Dedifferentiated amniotic fluid mesenchymal stem cell (primary cell): ENCODE measurements around the gene LRMDA.

ENCODE experiments used
- DNase-seq: peaks from one replicate; pipeline ENCODE4 v3.0.0-alpha.2; 2016; ENCODE audit errors: extremely low spot score

LRMDA gene

DNA sequence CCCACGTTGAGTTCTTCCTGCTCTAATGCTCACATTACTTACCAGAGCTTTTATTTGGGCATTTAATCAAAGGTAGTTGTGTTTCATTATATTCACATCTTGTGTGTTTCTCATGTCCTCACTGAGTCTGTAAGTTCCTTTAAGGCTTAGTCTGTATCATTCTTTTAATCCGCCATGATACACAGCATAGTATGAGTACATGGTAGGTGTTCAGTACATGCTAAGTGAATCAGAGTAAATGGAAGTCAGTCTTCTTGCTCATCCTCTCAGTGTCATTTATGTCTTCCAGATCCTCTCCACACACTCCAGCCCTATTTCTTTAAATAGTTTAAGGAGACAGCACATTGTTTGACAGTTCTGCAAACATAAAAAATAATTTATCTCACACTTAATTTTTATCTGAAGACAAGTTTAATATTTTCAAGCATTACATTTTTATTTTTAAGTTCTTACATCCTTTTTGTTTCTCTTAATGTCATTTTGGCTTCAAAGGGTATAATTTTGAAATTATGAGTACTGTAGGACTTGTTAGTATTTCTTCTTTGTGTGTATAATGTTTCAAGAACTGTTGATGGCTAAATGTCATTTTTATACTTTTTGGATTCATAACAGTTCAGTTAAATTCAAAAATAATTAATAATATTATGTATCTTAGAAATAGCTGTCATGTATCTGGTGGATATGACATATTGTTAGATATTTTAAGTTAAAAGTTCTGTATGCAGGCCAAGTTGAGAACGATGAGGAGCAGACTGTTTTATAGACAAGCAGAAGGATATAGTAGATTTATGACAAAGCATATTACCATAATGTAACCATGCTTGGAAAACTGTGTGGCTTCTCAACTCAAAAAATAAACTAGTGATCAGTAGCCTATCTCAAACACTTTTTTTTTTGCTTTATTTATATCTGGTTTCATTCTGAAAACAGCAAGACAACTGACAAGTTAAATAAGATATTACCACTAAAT is 342.7 kb downstream of the LRMDA start:
- DNase-seq = no peak

GRCh38 chr10:75774783-75775490 is 343.5 kb downstream of the LRMDA start:
- no peak for DNase-seq

DNA sequence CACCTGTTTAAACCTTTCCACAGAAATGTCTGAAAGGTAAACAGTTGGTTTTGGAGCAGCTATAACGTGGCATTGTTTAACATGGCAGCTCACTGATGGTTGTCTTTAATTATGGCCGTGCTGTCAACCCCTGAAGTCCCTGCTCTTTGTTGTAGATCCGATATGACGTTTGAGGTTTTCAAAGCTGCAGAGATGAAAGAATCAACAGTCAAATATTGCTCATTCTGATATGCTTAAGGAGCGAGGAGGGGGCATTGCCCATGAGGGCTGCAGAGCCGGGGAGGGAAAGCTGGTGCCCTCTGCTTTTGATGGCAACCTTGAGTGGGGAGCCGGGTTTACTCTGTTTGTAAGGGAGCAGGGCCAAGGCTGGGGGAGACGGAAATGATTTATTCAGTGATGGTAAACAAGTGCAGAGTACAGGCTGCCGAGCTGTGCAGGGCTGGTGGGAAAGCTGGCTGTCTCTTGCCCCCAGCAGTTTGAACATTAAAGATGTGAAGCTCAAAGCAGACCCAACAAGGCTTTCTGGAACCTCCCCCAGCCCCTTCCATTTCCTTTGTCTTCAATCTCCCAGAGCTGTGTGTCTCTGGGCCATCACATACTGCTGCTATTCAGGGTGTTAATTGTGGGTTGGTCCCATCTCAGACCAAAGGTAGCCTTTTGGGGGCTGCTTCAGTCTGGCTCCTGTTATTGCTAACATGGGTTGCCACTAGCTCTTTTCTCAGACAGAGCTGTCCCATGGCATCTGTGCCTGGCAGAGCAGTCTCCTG is 345.5 kb downstream of the LRMDA start:
- DNase-seq = no peak

- DNase-seq = no peak
These were observed 347.2 kb downstream of the LRMDA start for GRCh38 chr10:75778665-75779064.

DNA sequence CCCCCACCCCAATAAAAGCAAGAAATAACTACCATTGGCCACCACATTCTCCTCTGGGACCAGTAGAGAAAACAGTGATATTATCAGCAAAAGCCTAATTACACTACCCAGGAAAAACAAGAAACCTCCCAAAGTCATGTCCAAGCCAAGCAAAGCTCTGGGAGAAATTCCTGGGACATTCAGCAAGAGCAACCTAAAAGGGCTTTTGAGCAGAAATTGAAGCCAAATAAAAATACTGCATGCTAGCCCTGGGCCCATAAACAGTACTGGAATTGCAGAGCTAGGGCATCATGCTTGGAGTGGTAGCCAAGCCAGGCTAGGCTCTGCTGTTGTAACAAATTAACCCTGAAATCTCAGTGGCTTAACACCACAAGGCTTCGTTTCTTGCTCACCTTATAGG is 347.9 kb downstream of the LRMDA start:
- no peak for DNase-seq

DNA sequence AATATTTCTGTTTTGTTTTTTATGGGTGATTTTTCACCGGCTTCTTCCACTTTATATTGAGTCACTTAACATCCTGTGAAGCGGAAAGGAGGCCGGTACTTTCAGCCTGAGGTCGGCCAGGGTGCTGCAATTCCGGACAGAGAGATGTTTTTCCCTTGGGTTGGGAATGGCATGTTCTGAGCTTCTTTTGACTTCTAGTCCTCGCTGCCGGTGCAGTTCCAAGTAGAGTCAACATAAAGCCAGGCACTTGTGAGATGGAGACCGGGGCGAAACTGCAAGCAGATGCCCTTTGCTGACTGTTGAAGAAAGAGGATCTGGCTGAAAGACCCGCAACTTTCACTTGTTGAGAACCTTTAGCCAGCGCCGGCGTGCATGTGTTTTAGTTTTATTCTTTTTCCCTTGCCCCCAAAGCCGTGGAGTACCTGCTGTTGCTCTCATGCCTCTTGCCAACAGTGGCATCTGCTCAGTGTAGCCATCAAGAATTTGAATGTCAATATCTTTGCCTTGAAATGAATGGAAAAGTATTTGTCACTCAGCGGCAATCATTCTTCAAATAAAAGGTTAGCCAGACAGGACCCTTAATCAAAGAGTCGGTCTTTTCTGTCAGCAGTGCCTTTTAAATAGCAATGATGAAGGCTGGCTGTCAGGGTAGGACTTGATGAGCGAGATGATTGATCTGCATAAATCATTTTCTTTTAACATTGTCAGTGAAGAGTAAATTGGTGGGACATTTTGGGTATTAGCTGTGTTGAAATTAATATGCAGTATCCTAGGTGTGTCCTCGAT is 351.2 kb downstream of the LRMDA start:
- no peak for DNase-seq

GRCh38 chr10:75788394-75789205 is 357.2 kb downstream of the LRMDA start:
- no peak for DNase-seq

GRCh38 chr10:75793848-75794247 is 362.4 kb downstream of the LRMDA start:
- no peak for DNase-seq

- DNase-seq = no peak
These were observed 369.7 kb downstream of the LRMDA start for GRCh38 chr10:75801121-75801520.

GRCh38 chr10:75801661-75802060 is 370.2 kb downstream of the LRMDA start:
- no peak for DNase-seq

DNA sequence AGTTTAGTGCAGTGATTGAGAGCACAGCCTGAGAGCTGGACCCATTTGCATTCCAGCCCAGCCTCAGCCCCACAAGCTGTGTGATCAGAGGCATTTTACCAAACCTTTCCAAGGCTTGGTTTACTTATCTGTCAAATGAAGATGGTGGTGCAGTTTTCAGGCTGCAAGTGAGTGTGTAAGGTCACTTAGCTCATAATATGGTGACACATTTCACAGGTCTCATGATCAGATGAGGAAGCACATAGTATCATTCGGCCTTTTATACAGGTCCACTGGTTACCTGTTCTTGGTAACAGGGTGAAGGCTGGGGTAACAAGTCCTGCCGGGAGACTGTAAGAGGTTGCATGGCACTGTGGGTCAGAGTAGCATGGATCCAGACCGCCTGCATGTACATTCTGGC is 371.7 kb downstream of the LRMDA start:
- DNase-seq = no peak

- DNase-seq = no peak
These were observed 372.6 kb downstream of the LRMDA start for GRCh38 chr10:75803816-75804552.

- DNase-seq = no peak
These were observed 374.8 kb downstream of the LRMDA start for GRCh38 chr10:75806186-75806585.

GRCh38 chr10:75807456-75807855 is 376.0 kb downstream of the LRMDA start:
- no peak for DNase-seq

DNA sequence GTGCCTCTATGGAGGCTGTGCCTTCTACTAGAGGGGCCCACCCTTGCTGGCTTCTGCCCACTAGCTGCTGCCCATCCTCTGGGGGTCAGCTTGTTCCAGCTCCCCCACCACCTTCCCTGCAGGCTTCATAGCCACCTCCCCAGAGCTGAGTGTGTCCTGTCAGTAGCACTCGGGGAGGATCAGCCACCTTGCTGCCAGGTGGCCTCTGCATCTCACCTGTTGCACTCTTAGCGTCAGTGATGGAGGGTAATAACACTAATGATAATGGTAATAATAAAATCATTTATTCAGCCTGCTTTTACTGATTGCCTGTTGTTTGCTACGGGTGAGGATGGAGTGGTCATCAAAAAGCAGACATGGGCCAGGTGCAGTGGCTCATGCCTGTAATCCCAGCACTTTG is 377.6 kb downstream of the LRMDA start:
- DNase-seq = no peak

- DNase-seq = no peak
These were observed 382.6 kb downstream of the LRMDA start for GRCh38 chr10:75814014-75814413.

GRCh38 chr10:75815066-75815465 is 383.6 kb downstream of the LRMDA start:
- DNase-seq = no peak

DNA sequence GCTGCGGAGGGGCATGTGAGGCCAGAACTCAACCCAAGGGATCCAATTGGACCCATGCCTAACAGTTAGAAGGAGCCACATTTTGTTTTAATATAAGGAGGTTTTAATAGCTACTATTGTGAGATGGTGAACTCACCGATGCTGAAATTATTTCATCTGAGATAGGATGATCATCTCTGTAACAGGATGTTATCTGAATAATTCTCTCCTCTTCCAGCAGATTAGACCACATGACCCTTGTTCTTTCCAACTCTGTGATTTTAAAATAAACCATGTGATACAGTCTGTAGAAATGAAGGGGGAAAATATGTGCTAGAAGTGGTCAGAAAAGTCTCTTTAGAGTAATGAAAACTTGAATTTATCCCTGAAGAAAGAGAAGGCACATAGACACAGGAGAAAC is 385.8 kb downstream of the LRMDA start:
- DNase-seq = no peak

DNA sequence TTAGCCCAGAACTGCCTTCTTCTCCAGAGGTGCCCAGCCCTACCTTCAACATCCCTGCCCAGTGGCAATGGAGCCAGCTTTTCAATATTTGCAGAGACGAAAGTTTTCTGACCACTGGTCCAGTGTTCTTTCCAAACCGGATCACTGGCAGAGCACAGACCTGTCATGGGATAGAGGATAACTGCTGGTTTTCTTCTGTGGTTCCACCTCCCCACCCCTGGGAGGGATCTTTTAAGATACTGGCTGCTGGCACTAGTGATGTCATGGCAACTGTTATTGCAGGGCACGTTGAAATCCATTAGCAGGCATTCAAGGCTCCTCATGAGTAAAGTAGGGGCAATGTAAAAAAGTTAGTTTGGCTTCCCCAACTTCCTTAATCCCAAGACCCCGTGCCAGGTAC is 387.1 kb downstream of the LRMDA start:
- no peak for DNase-seq

GRCh38 chr10:75825235-75825634 is 393.8 kb downstream of the LRMDA start:
- DNase-seq = no peak
